Measurements from ENCODE around the gene OSBPL8. TPM values are rescaled to one million over a fixed set of nuclear protein-coding genes. Genes with fewer than 3 reads are reported as not detected.
"Not testable (repeated sequence)": the region's sequence is repeated elsewhere in the genome, so short reads cannot be mapped to it uniquely, and the experiment has no call there.

The OSBPL8 gene
- total RNA-seq, 2 experiments from 2014 or later, result 101 TPM

DNA sequence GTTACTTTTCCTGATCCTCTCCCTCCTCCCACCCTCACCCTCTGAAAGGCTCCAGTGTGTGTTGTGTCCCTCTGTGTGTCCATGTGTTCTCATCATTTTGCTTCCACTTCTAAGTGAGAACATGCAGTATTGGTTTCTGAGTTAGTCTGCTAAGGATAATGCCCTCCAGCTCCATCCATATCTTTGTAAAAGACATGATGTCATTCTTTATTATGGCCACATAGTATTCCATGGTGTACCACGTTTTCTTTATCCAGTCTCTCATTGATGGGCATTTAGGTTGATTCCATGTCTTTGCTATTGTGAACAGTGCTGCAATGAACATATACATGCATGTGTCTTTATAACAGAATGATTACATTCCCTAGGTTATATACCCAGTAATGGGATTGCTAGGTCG is 159.4 kb downstream of the OSBPL8 start:
- Mint-ChIP-seq H3K9me3 (no peaks in the 10 kb centered on the region), H3K4me3 (no peak overlapping the region), H3K4me1 (no peaks in the 10 kb centered on the region), H3K27me3 (no peaks in the 10 kb centered on the region), H3K36me3 (peaks cover 11% of the 10 kb centered on the region), H3K27ac (no peak overlapping the region)
- POLR2A ChIA-PET, result no interaction called here
- DNase-seq (no peak), ATAC-seq (ENCODE audit: low read depth) (no peak)

DNA sequence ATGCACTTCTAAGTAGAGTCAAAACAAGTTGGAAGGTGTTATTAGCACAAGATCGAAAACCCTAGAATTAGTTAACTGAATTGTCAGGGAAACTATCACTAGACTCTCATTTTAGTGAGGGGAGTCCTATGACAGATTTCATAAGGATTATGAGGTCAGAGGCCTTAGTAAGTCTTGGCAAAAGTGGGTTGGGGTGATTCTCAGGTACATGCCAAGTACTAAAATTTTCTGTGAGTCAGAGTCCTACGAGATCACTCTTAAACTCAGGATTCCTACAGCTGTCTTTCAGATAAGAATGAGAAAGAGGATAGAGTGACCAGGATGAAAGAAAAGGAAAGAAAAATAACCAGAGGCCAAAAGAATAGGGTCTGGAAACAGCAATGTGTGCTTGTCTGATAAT is 160.5 kb downstream of the OSBPL8 start:
- Mint-ChIP-seq H3K36me3 (peaks cover 11% of the 10 kb centered on the region), H3K4me3 (no peak overlapping the region), H3K27me3 (no peaks in the 10 kb centered on the region), H3K27ac (no peak overlapping the region), H3K4me1 (no peaks in the 10 kb centered on the region), H3K9me3 (no peaks in the 10 kb centered on the region)
- POLR2A ChIA-PET, result no interaction called here
- ATAC-seq (ENCODE audit: low read depth) (no peak), DNase-seq (no peak)

- Mint-ChIP-seq H3K9me3 (no peaks in the 10 kb centered on the region), H3K36me3 (peaks cover 12% of the 10 kb centered on the region)
These were observed 161.5 kb downstream of the OSBPL8 start for GRCh38 chr12:76398106-76398505.

DNA sequence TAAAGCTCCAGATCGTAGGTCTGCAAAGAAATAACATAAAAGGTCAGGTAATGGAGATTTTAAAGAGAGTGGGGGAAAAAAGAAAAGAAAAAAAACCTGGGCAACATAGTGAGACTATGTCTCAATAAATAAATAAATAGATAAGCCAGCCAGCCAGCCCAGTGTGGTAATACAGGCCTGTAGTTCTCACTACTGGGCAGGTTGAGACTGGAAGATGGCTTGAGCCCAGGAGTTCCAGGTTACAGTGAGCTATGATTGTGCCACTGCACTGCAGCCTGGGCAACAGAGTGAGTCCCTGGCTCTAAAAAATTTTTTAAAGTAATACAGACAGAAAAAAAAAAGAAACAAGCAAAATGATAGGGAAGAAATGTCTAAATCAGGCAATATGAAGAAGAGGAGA is 168.1 kb downstream of the OSBPL8 start:
- H3K27ac Mint-ChIP-seq, result no peak overlapping the region
- H3K4me3 Mint-ChIP-seq, result no peak overlapping the region
- no peaks in the 10 kb centered on the region for H3K27me3 Mint-ChIP-seq
- DNase-seq (no peak), ATAC-seq (ENCODE audit: low read depth) (no peak)
- peaks cover 16% of the 10 kb centered on the region for H3K36me3 Mint-ChIP-seq
- POLR2A ChIA-PET, result no interaction called here
- no peaks in the 10 kb centered on the region for H3K9me3 Mint-ChIP-seq
- H3K4me1 Mint-ChIP-seq, result peaks cover 6% of the 10 kb centered on the region

More at GRCh38 chr12:76398106-76398505, 161.5 kb downstream of the OSBPL8 start:
- DNase-seq, result no peak
- Mint-ChIP-seq H3K27me3 (no peaks in the 10 kb centered on the region), H3K27ac (no peak overlapping the region), H3K4me1 (no peaks in the 10 kb centered on the region), H3K4me3 (no peak overlapping the region)
- POLR2A ChIA-PET, result no interaction called here
- no peak for ATAC-seq (ENCODE audit: low read depth)

DNA sequence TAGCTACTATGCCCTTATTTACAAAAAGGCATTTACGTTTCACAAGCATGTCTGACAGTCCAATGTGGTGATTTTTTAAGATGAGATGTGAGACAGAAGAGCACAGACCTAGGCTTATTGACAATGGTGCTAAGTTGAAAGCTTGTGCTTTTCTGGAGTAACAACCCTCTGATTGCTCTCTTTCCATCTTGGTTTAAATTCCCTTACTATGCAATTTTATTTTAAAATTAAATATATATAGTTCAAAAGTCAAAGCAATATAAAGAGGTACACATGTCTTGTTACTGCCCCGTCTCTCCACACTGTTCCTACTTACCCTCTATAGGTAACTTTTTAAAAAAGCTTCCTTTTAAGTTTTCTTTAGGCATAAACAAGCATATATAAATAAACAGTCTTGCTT is 172.0 kb downstream of the OSBPL8 start:
- peaks cover 24% of the 10 kb centered on the region for H3K36me3 Mint-ChIP-seq
- H3K27ac Mint-ChIP-seq, result no peak overlapping the region
- H3K4me1 Mint-ChIP-seq, result peaks cover 6% of the 10 kb centered on the region
- no peak for DNase-seq
- H3K27me3 Mint-ChIP-seq, result no peaks in the 10 kb centered on the region
- POLR2A ChIA-PET, result no interaction called here
- no peak for ATAC-seq (ENCODE audit: low read depth)
- no peaks in the 10 kb centered on the region for H3K9me3 Mint-ChIP-seq
- no peak overlapping the region for H3K4me3 Mint-ChIP-seq

DNA sequence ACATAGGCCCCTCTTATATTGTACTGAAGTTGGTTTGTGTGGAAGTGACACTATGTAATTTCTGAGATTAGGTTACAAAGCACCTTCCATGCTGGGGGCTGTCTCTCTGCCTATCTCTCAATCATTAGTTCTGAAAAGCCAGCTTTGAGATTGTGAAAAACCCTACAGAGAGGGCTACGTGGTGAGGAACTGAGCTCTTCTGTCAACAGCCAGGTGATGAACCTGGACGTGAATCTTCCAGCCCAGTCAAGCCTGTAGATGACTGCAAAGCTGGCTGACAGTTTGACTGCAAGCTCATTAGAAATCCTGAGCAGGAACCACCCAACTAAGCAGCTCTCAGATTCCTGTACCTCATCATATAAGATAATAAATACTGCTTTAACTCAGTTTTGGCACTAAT is 175.0 kb downstream of the OSBPL8 start:
- H3K4me3 Mint-ChIP-seq, result no peak overlapping the region
- no peak overlapping the region for H3K27ac Mint-ChIP-seq
- POLR2A ChIA-PET, result no interaction called here
- no peaks in the 10 kb centered on the region for H3K4me1 Mint-ChIP-seq
- H3K27me3 Mint-ChIP-seq, result no peaks in the 10 kb centered on the region
- peaks cover 21% of the 10 kb centered on the region for H3K36me3 Mint-ChIP-seq
- DNase-seq, result no peak
- no peaks in the 10 kb centered on the region for H3K9me3 Mint-ChIP-seq
- ATAC-seq (ENCODE audit: low read depth), result no peak

DNA sequence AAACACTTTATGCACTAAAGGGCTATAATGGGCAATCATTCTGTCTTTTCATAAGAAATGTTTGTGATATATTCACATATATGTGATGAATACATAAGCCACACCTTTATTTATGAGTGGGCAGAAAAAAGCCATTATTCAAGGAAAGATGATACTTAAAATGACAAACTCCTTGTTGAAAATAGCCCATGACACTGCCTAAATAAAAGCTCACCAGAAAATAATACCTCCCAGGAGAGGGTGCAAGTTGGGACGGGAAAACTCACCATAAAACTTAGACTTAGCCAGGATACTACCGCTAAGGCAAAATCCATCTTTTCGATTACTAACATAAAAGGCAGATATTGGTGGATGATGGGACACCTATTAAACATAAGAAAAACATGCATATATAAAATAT is 175.6 kb downstream of the OSBPL8 start:
- H3K27ac Mint-ChIP-seq, result no peak overlapping the region
- no peak for DNase-seq

DNA sequence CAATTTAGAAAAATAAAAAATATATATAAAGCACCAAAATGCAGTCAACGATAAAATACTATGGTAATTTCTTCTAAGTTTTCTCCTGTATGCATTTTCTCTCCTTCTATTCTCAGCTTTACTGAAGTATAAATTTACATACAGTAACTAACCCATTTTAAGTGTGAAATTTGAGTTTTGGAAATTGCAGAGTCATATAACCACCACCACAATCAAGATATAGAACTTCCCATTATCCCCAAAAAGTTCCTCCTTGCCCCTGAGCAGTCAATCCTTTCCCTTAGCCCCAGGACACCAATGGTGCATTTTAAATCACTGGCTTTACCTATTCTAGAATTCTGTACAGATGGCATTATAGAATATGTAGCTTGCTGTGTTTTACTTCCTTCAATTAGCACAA is 180.3 kb downstream of the OSBPL8 start:
- H3K36me3 Mint-ChIP-seq, result peaks cover 40% of the 10 kb centered on the region
- no peaks in the 10 kb centered on the region for H3K9me3 Mint-ChIP-seq
- ATAC-seq (ENCODE audit: low read depth), result no peak
- H3K4me3 Mint-ChIP-seq, result no peak overlapping the region
- DNase-seq, result no peak
- no peaks in the 10 kb centered on the region for H3K4me1 Mint-ChIP-seq
- H3K27ac Mint-ChIP-seq, result no peak overlapping the region
- H3K27me3 Mint-ChIP-seq, result no peaks in the 10 kb centered on the region
- POLR2A ChIA-PET, result no interaction called here

More for the DNA sequence above, 175.6 kb downstream of the OSBPL8 start:
- Mint-ChIP-seq H3K9me3 (no peaks in the 10 kb centered on the region), H3K4me3 (no peak overlapping the region), H3K36me3 (peaks cover 21% of the 10 kb centered on the region), H3K27me3 (no peaks in the 10 kb centered on the region), H3K4me1 (no peaks in the 10 kb centered on the region)
- POLR2A ChIA-PET, result no interaction called here
- no peak for ATAC-seq (ENCODE audit: low read depth)

- H3K27ac Mint-ChIP-seq; DNase-seq; POLR2A ChIA-PET; H3K4me3 Mint-ChIP-seq; H3K4me1 Mint-ChIP-seq; H3K9me3 Mint-ChIP-seq; H3K27me3 Mint-ChIP-seq; ATAC-seq (ENCODE audit: low read depth): not testable (repeated sequence)
- peaks cover 38% of the 10 kb centered on the region for H3K36me3 Mint-ChIP-seq
These were observed 182.7 kb downstream of the OSBPL8 start for GRCh38 chr12:76376876-76377275.

- DNase-seq (no peak), ATAC-seq (ENCODE audit: low read depth) (no peak)
- Mint-ChIP-seq H3K36me3 (peaks cover 41% of the 10 kb centered on the region), H3K4me3 (no peak overlapping the region), H3K27ac (no peak overlapping the region), H3K9me3 (no peaks in the 10 kb centered on the region), H3K27me3 (no peaks in the 10 kb centered on the region), H3K4me1 (no peaks in the 10 kb centered on the region)
- POLR2A ChIA-PET, result no interaction called here
These were observed 183.6 kb downstream of the OSBPL8 start for GRCh38 chr12:76375939-76376338.

GRCh38 chr12:76375470-76375869 is 184.1 kb downstream of the OSBPL8 start:
- Mint-ChIP-seq H3K4me3 (no peak overlapping the region), H3K9me3 (no peaks in the 10 kb centered on the region), H3K27me3 (no peaks in the 10 kb centered on the region), H3K27ac (no peak overlapping the region), H3K4me1 (no peaks in the 10 kb centered on the region), H3K36me3 (peaks cover 46% of the 10 kb centered on the region)
- no peak for DNase-seq
- ATAC-seq (ENCODE audit: low read depth), result no peak
- POLR2A ChIA-PET, result no interaction called here

- Mint-ChIP-seq H3K9me3 (no peaks in the 10 kb centered on the region), H3K27ac (no peak overlapping the region), H3K36me3 (peaks cover 53% of the 10 kb centered on the region), H3K4me1 (no peaks in the 10 kb centered on the region), H3K27me3 (no peaks in the 10 kb centered on the region), H3K4me3 (no peak overlapping the region)
- no peak for ATAC-seq (ENCODE audit: low read depth)
- no peak for DNase-seq
- POLR2A ChIA-PET, result no interaction called here
These were observed 185.1 kb downstream of the OSBPL8 start for GRCh38 chr12:76374386-76375020.

DNA sequence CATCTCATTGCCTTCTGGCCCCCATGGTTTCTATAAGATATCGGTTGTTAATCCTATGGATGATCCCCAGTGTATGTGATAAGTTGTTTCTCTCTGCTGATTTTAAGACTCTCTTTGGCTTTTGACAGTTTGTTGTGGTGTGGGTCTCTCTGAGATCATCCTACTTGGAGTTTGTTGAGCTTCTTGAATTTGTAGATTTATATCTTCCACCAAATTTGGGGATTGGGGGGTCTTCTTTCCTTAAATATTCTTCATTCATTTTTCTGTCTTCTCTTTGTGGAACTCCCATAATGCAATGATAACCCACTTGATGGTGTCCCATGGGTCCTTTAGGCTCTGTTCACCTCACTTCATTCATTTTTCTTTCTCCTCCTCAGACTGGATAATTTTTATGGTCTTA is 191.3 kb downstream of the OSBPL8 start:
- Mint-ChIP-seq H3K36me3 (peaks cover 73% of the 10 kb centered on the region), H3K4me3 (no peak overlapping the region), H3K9me3 (peaks cover 11% of the 10 kb centered on the region), H3K4me1 (no peaks in the 10 kb centered on the region), H3K27ac (no peak overlapping the region), H3K27me3 (no peaks in the 10 kb centered on the region)
- POLR2A ChIA-PET, result no interaction called here
- ATAC-seq (ENCODE audit: low read depth), result no peak
- DNase-seq, result no peak

DNA sequence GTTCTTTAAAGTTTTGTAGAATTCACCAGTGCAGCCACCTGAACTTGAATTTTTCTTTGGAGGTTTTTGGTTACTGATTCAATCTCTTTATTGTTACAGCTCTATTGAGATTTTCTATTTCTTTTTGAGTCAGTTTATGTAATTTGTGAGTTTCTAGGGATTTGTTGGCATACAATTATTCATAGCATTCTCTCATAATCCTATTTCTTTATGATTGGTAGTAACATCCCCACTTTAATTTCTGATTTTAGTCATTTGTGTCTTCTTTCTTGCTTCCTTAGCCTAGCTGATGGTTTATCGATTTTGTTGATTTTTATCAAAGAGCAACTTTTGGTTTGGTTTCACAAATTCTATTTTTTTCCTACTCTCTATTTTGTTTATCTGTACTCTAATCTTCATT is 193.4 kb downstream of the OSBPL8 start:
- no peak overlapping the region for H3K4me3 Mint-ChIP-seq
- no peak for ATAC-seq (ENCODE audit: low read depth)
- H3K36me3 Mint-ChIP-seq, result peaks cover 71% of the 10 kb centered on the region
- H3K4me1 Mint-ChIP-seq, result no peaks in the 10 kb centered on the region
- no peak overlapping the region for H3K27ac Mint-ChIP-seq
- H3K9me3 Mint-ChIP-seq, result peaks cover 11% of the 10 kb centered on the region
- DNase-seq, result no peak
- H3K27me3 Mint-ChIP-seq, result no peaks in the 10 kb centered on the region
- POLR2A ChIA-PET, result no interaction called here

GRCh38 chr12:76364131-76364530 is 195.4 kb downstream of the OSBPL8 start:
- peaks cover 59% of the 10 kb centered on the region for H3K36me3 Mint-ChIP-seq
- ATAC-seq (ENCODE audit: low read depth); POLR2A ChIA-PET; H3K4me3 Mint-ChIP-seq; H3K27ac Mint-ChIP-seq; H3K4me1 Mint-ChIP-seq; H3K27me3 Mint-ChIP-seq; DNase-seq: not testable (repeated sequence)
- H3K9me3 Mint-ChIP-seq, result peaks cover 11% of the 10 kb centered on the region
